ENCODE results near the gene SH3BGRL3. TPM values are rescaled to one million over a fixed set of nuclear protein-coding genes. Genes with fewer than 3 reads are reported as not detected.

SH3BGRL3 gene
- total RNA-seq, 2 experiments from 2014 or later, result 309 to 316 TPM

- POLR2A ChIA-PET, result no interaction called here
- Mint-ChIP-seq H3K27ac (no peak overlapping the region), H3K36me3 (ENCODE audit: low read depth) (no peaks in the 10 kb centered on the region), H3K4me3 (no peak overlapping the region), H3K27me3 (no peaks in the 10 kb centered on the region), H3K4me1 (ENCODE audit: low read depth) (no peaks in the 10 kb centered on the region), H3K9me3 (no peaks in the 10 kb centered on the region)
- ATAC-seq (no peak), DNase-seq (no peak)
- TF ChIP-seq CTCF (IDR thresholded peaks at IDR 0.05), result no peak
- CTCF ChIA-PET, result interaction anchor here (1.0 to 1.6 kb wide), 5 partner anchors 9 to 98 kb away, joined by 3 to 8 read pairs (median 4); partner anchors contain the start of gene SH3BGRL3
- intact Hi-C loops (cut with micrococcal nuclease), result no loop called here
These were observed 50.4 kb downstream of the SH3BGRL3 start for GRCh38 chr1:26330276-26330675.

Other genes with a start within 250 kb of the SH3BGRL3 start
- gene SLC30A2, start 234.0 kb upstream of the SH3BGRL3 start, total RNA-seq, result not detected
- under 1 TPM in 1 of 2 experiments, not detected in 1; 0.18 TPM for gene TRIM63, start 212.5 kb upstream of the SH3BGRL3 start, total RNA-seq
- 10 to 100 TPM; 11.7 to 13.4 TPM for gene PDIK1L, start 168.3 kb upstream of the SH3BGRL3 start, total RNA-seq
- gene FAM110D, start 121.0 kb upstream of the SH3BGRL3 start, total RNA-seq, result not detected
- gene C1orf232, start 111.1 kb upstream of the SH3BGRL3 start, total RNA-seq, result not detected
- 10 to 100 TPM; 40.9 to 41.1 TPM for gene ZNF593, start 110.2 kb upstream of the SH3BGRL3 start, total RNA-seq
- not detected for gene ZNF593OS, start 108.3 kb upstream of the SH3BGRL3 start, total RNA-seq
- gene CNKSR1, start 102.6 kb upstream of the SH3BGRL3 start, total RNA-seq, result 1 to 10 TPM; 1.2 to 1.4 TPM
- gene CATSPER4, start 89.5 kb upstream of the SH3BGRL3 start, total RNA-seq, result not detected
- 10 to 100 TPM; 32.8 to 33.7 TPM for gene CEP85, start 45.9 kb upstream of the SH3BGRL3 start, total RNA-seq
- gene UBXN11, start 26.6 kb downstream of the SH3BGRL3 start, total RNA-seq, result 10 to 100 TPM; 24.9 to 26.0 TPM
- 100 to 1,000 TPM; 324 to 344 TPM for gene CD52, start 37.9 kb downstream of the SH3BGRL3 start, total RNA-seq
- gene CRYBG2, start 74.0 kb downstream of the SH3BGRL3 start, total RNA-seq, result 1 to 10 TPM; 4.5 to 6.4 TPM
- gene ZNF683, start 92.7 kb downstream of the SH3BGRL3 start, total RNA-seq, result 1 to 10 TPM in 1 of 2 experiments, under 1 TPM in 1; 0.69 to 1.3 TPM
- not detected for gene LIN28A, start 130.7 kb downstream of the SH3BGRL3 start, total RNA-seq
- 10 to 100 TPM; 33.3 to 36.9 TPM for gene DHDDS, start 152.2 kb downstream of the SH3BGRL3 start, total RNA-seq
- gene HMGN2, start 192.4 kb downstream of the SH3BGRL3 start, total RNA-seq, result 100 to 1,000 TPM; 837 to 872 TPM
- 100 to 1,000 TPM; 139 TPM for gene RPS6KA1, start 249.7 kb downstream of the SH3BGRL3 start, total RNA-seq